Measurements from ENCODE around the gene IVD. TPM values are rescaled to one million over a fixed set of nuclear protein-coding genes. Genes with fewer than 3 reads are reported as not detected.
A peak's percentile ranks its signal among the peaks of the same experiment; 100 is the strongest.

Gene IVD
- polyA plus RNA-seq, 1 donor (not counting 4 experiments of a cell fraction or from before 2014, with no cell fraction given): 13.0 TPM

GRCh38 chr15:40438712-40439111 lies 33.1 kb downstream of the IVD start:
- Histone ChIP-seq H3K4me3 (ENCODE audit: control insufficient read depth in 2 of 3, extremely low read depth in 1 of 3, insufficient read depth in 2 of 3, low read depth in 1 of 3, low read length in 3 of 3) (no peak overlapping the region), H3K9me1 (ENCODE audit: control insufficient read depth, extremely low read depth, insufficient read depth, low read length) (no peaks in the 10 kb centered on the region), H3K4me2 (ENCODE audit: control insufficient read depth, extremely low read depth, insufficient read depth, low read depth, low read length) (no peak overlapping the region), H3K9ac (ENCODE audit: control insufficient read depth, extremely low read depth, insufficient read depth, low read length) (no peak overlapping the region), H3K36me3 (ENCODE audit: control insufficient read depth in 2 of 2, extremely low read depth in 1 of 2, insufficient read depth in 2 of 2, low read length in 2 of 2) (no peaks in the 10 kb centered on the region), H3K4me1 (ENCODE audit: control insufficient read depth, extremely low read depth, insufficient read depth, low read length) (peaks cover 26% of the 10 kb centered on the region), H3K27ac (ENCODE audit: control insufficient read depth, insufficient read depth, low read length) (no peak overlapping the region), H3K27me3 (ENCODE audit: control insufficient read depth, extremely low read depth, insufficient read depth, low read length) (peaks cover 47% of the 10 kb centered on the region), H2AFZ (ENCODE audit: control insufficient read depth, low read length) (no peak overlapping the region), H4K20me1 (ENCODE audit: control insufficient read depth, extremely low read depth, insufficient read depth, low read length) (peaks cover 3% of the 10 kb centered on the region), H3K79me2 (ENCODE audit: control insufficient read depth, insufficient read depth, low read length) (peaks cover 14% of the 10 kb centered on the region), H3K9me3 (ENCODE audit: control insufficient read depth, low read depth, low read length) (no peaks in the 10 kb centered on the region)
- FAIRE-seq: no peak
- TF ChIP-seq CTCF (optimal IDR thresholded peaks at IDR 0.05 in 1 of 3, IDR thresholded peaks at IDR 0.05 in 1 of 3, conservative IDR thresholded peaks at IDR 0.05 in 1 of 3; ENCODE audit: extremely low read depth in 1 of 3, insufficient read depth in 2 of 3, low read length in 3 of 3) (no peak), EZH2 (IDR thresholded peaks at IDR 0.05; ENCODE audit: low read length) (no peak)
- DNase-seq (ENCODE audit: low read depth, low spot score): no peak
- dilution Hi-C loops (cut with MboI; ENCODE audit: extremely low pct_ligation_motif_present, low sequenced_read_pairs): no loop called here

- Histone ChIP-seq H3K27me3 (ENCODE audit: control insufficient read depth, extremely low read depth, insufficient read depth, low read length) (peaks cover 45% of the 10 kb centered on the region), H3K9me3 (ENCODE audit: control insufficient read depth, low read depth, low read length) (no peaks in the 10 kb centered on the region), H3K4me2 (ENCODE audit: control insufficient read depth, extremely low read depth, insufficient read depth, low read depth, low read length) (peak overlapping the region; percentile 90), H3K36me3 (ENCODE audit: control insufficient read depth in 2 of 2, extremely low read depth in 1 of 2, insufficient read depth in 2 of 2, low read length in 2 of 2) (no peaks in the 10 kb centered on the region), H3K9ac (ENCODE audit: control insufficient read depth, extremely low read depth, insufficient read depth, low read length) (peak overlapping the region; percentile 42), H3K79me2 (ENCODE audit: control insufficient read depth, insufficient read depth, low read length) (peaks cover 19% of the 10 kb centered on the region), H3K4me3 (ENCODE audit: control insufficient read depth in 2 of 3, extremely low read depth in 1 of 3, insufficient read depth in 2 of 3, low read depth in 1 of 3, low read length in 3 of 3) (peak overlapping the region; percentile 75 to 77 (median 75)), H2AFZ (ENCODE audit: control insufficient read depth, low read length) (peak overlapping the region; percentile 78), H4K20me1 (ENCODE audit: control insufficient read depth, extremely low read depth, insufficient read depth, low read length) (peaks cover 3% of the 10 kb centered on the region), H3K4me1 (ENCODE audit: control insufficient read depth, extremely low read depth, insufficient read depth, low read length) (peaks cover 26% of the 10 kb centered on the region), H3K27ac (ENCODE audit: control insufficient read depth, insufficient read depth, low read length) (no peak overlapping the region), H3K9me1 (ENCODE audit: control insufficient read depth, extremely low read depth, insufficient read depth, low read length) (no peaks in the 10 kb centered on the region)
- peak; percentile 49 for FAIRE-seq
- no peak for TF ChIP-seq CTCF (optimal IDR thresholded peaks at IDR 0.05 in 1 of 3, IDR thresholded peaks at IDR 0.05 in 1 of 3, conservative IDR thresholded peaks at IDR 0.05 in 1 of 3; ENCODE audit: extremely low read depth in 1 of 3, insufficient read depth in 2 of 3, low read length in 3 of 3)
- no peak for TF ChIP-seq EZH2 (IDR thresholded peaks at IDR 0.05; ENCODE audit: low read length)
- DNase-seq (ENCODE audit: low read depth, low spot score): no peak
- dilution Hi-C loops (cut with MboI; ENCODE audit: extremely low pct_ligation_motif_present, low sequenced_read_pairs): no loop called here
These were observed 33.9 kb downstream of the IVD start for GRCh38 chr15:40439461-40439959.

Measured in keratinocyte (primary cell).